Stimulated activated naive CD8-positive, alpha-beta T cell treated with anti-CD3 and anti-CD28 coated beads, Interleukin-15, Interleukin-2, amounts not matched to agents 100 ng/mL and 50 ng/mL, for 24 hours (primary cell): ENCODE measurements around the gene KLF14.

ENCODE experiments used
- H3K27ac Mint-ChIP-seq: one replicate; pipeline ENCODE4 v1.8.0; 2021; ENCODE audit warnings: mild to moderate bottlenecking, mixed read lengths
- H3K27me3 Mint-ChIP-seq: one replicate; pipeline ENCODE4 v1.8.0; 2021; ENCODE audit warnings: mixed read lengths
- H3K36me3 Mint-ChIP-seq: one replicate; pipeline ENCODE4 v1.8.0; 2021; ENCODE audit warnings: low read depth, mixed read lengths
- H3K4me1 Mint-ChIP-seq: one replicate; pipeline ENCODE4 v1.8.0; 2021; ENCODE audit warnings: low read depth, mixed read lengths
- H3K4me3 Mint-ChIP-seq: one replicate; pipeline ENCODE4 v1.8.0; 2021; ENCODE audit warnings: mild to moderate bottlenecking, mixed read lengths
- H3K9me3 Mint-ChIP-seq: one replicate; pipeline ENCODE4 v1.8.0; 2021; ENCODE audit warnings: mixed read lengths

KLF14 gene

GRCh38 chr7:130689683-130690082, 44.3 kb downstream of the KLF14 start:
- H3K36me3 Mint-ChIP-seq = no peaks in the 10 kb centered on the region
- no peak overlapping the region for H3K4me3 Mint-ChIP-seq
- H3K27ac Mint-ChIP-seq = no peak overlapping the region
- no peaks in the 10 kb centered on the region for H3K27me3 Mint-ChIP-seq
- H3K4me1 Mint-ChIP-seq = no peaks in the 10 kb centered on the region
- H3K9me3 Mint-ChIP-seq = peaks cover 8% of the 10 kb centered on the region

- no peak overlapping the region for H3K4me3 Mint-ChIP-seq
- H3K27ac Mint-ChIP-seq = no peak overlapping the region
- H3K4me1 Mint-ChIP-seq = no peaks in the 10 kb centered on the region
- no peaks in the 10 kb centered on the region for H3K9me3 Mint-ChIP-seq
- H3K27me3 Mint-ChIP-seq = peaks cover 4% of the 10 kb centered on the region
- H3K36me3 Mint-ChIP-seq = no peaks in the 10 kb centered on the region
These were observed 51.0 kb downstream of the KLF14 start for GRCh38 chr7:130683026-130683425.
